GM12873 (cell line): Measurements from ENCODE around the gene CCDC127.

ENCODE experiments used
- CTCF ChIP-seq: IDR thresholded peaks from 2 replicates; pipeline ENCODE4 v1.5.1; 2012; ENCODE audit warnings: low read depth, mild to moderate bottlenecking, moderate library complexity, low read length, control low read depth; ENCODE audit not compliant: insufficient read depth; ENCODE audit errors: missing control alignments

The CCDC127 gene

GRCh38 chr5:173392-174290 lies 44.3 kb downstream of the CCDC127 start:
- no peak for TF ChIP-seq CTCF

- TF ChIP-seq CTCF: no peak
Observed at GRCh38 chr5:172841-173251, 45.1 kb downstream of the CCDC127 start.

GRCh38 chr5:172421-172820 lies 45.5 kb downstream of the CCDC127 start:
- TF ChIP-seq CTCF: no peak

- TF ChIP-seq CTCF: no peak
Observed at GRCh38 chr5:171801-172331, 46.1 kb downstream of the CCDC127 start.

- no peak for TF ChIP-seq CTCF
Observed at GRCh38 chr5:170971-171800, 46.8 kb downstream of the CCDC127 start.

- no peak for TF ChIP-seq CTCF
Observed at GRCh38 chr5:169728-170094, 48.2 kb downstream of the CCDC127 start.

GRCh38 chr5:169071-169727 lies 48.8 kb downstream of the CCDC127 start:
- no peak for TF ChIP-seq CTCF
